ENCODE data around the gene PDSS2. TPM values are rescaled to one million over a fixed set of nuclear protein-coding genes. Genes with fewer than 3 reads are reported as not detected.

The PDSS2 gene
- total RNA-seq, 1 donor from 2014 or later, result 16.2 TPM

GRCh38 chr6:107216197-107216933 is 243.0 kb downstream of the PDSS2 start:
- Histone ChIP-seq H3K36me3 (no peaks in the 10 kb centered on the region), H3K9me3 (no peaks in the 10 kb centered on the region), H3K4me3 (no peak overlapping the region), H3K27ac (no peak overlapping the region), H3K27me3 (no peaks in the 10 kb centered on the region), H3K4me1 (no peaks in the 10 kb centered on the region)
- intact Hi-C loops (cut with DNase I), result no loop called here
- TF ChIP-seq CTCF (IDR thresholded peaks at IDR 0.05), result no peak
- DNase-seq (no peak), ATAC-seq (no peak)

DNA sequence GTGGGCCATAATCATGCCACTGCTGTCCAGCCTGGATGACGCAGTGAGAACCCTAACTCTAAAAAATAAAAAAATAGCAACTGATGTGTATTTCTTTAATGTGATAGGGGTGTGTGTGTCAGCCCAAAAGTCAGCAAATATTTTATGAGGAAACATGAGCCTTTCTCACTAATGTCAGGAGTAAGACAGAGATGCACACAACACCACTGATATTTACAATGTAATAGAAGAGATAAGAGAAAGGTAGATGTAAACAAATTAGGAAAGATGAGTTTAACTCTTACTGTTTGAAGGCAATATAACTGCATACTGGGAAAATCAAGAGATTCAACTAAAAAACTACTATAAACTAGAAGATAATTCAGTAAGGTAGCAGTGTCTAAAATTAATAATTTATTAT is 244.0 kb downstream of the PDSS2 start:
- no peak overlapping the region for H3K4me3 ChIP-seq
- no peak overlapping the region for H3K27ac ChIP-seq
- no peak for DNase-seq
- intact Hi-C loops (cut with DNase I), result no loop called here
- no peaks in the 10 kb centered on the region for H3K4me1 ChIP-seq
- no peaks in the 10 kb centered on the region for H3K9me3 ChIP-seq
- no peak for ATAC-seq
- no peaks in the 10 kb centered on the region for H3K36me3 ChIP-seq
- no peak for TF ChIP-seq CTCF (IDR thresholded peaks at IDR 0.05)
- no peaks in the 10 kb centered on the region for H3K27me3 ChIP-seq

DNA sequence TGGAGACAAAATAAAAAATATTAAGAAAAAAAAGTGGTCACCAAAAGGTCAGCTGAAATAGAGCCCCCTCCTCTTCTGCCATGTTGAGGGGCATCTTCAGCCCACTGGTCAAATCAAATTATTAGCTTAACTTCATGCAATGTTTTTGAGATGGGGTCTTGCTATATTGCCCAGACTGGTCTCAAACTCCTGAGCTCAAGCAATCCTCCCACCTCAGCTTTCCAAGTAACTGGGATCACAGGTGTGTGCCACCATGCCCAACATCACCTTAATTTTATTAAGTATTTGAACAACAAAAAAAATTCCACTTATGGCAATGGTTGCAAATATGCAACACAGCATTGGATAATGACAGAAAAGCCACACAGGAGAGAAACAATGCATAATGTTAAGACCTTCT is 244.7 kb downstream of the PDSS2 start:
- DNase-seq (no peak), ATAC-seq (no peak)
- H3K27ac ChIP-seq, result no peak overlapping the region
- no peaks in the 10 kb centered on the region for H3K27me3 ChIP-seq
- no peaks in the 10 kb centered on the region for H3K9me3 ChIP-seq
- no peaks in the 10 kb centered on the region for H3K4me1 ChIP-seq
- intact Hi-C loops (cut with DNase I), result no loop called here
- H3K36me3 ChIP-seq, result no peaks in the 10 kb centered on the region
- no peak overlapping the region for H3K4me3 ChIP-seq
- no peak for TF ChIP-seq CTCF (IDR thresholded peaks at IDR 0.05)

DNA sequence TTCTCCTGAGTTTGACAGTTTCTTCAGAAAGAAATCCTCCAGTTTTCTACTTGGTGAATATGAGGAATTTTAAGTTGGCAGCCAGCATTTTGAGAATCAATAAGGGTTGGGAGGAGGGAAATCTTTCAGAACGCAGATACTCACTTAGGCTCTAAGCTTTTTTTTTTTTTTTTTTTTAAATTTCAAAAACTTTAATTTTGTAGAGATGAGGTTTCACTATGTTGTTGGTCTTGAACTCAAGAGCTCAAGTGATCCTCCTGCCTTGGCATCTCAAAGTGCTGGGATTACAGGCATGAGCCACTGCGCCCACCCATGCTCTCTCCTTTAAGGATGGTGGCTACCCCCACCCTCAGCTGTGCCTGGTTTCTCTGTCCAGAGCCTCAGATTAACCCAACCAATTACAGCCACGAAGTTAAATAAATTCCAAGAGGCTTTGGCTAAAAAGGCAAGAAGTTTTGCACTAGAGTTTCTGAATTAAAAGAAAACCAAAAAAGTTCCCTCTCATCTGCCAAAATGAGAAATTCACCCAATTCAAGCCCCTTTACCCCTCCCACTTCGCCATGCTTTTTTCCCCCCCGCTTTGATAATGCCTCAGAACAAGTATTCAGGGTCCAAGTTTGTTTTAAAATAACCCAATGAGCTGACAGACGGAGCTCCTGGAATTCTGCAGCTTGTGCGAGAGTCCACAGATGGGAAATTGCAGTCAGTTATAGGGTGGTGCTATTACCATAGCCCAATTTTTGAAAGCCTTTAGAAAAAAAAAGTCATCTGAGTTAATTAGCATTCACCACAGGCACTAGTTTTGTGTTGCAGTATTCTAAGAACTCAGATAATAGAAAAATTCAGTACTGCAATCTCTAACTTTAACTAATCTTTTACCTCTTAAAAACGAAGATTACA is 249.7 kb downstream of the PDSS2 start:
- H3K27ac ChIP-seq, result no peak overlapping the region
- ATAC-seq (no peak), DNase-seq (no peak)
- no peak overlapping the region for H3K4me3 ChIP-seq
- intact Hi-C loops (cut with DNase I), result no loop called here
- H3K27me3 ChIP-seq, result no peaks in the 10 kb centered on the region
- H3K4me1 ChIP-seq, result no peaks in the 10 kb centered on the region
- TF ChIP-seq CTCF (IDR thresholded peaks at IDR 0.05), result no peak
- H3K36me3 ChIP-seq, result no peaks in the 10 kb centered on the region
- no peaks in the 10 kb centered on the region for H3K9me3 ChIP-seq

DNA sequence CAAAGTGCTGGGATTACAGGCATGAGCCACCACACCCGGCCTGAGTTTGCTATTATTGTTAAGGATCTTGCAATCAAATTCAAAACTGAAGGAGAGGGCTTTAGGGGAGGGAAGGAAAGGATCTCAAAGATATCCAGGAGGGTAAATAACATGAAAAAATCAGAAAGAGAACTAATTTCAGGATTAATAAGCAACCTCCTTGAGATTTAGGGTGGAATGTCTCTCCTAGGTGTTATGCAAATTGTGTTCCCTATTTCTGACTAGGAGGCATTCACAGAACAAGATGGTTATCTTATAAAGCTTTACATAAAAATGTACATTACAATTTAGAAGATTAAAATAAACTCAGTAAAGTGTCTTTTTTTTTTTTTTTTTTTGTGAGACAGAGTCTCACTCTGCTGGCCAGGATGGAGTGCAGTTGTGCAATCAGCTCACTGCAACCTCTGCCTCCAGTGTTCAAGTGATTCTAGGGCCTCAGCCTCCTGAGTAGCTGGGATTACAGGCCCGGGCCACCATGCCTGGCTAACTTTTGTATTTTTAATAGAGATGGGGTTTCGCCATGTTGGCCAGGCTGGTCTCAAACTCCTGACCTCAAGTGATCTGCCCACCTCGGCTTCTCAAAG is 252.0 kb downstream of the PDSS2 start:
- Histone ChIP-seq H3K27me3 (no peaks in the 10 kb centered on the region), H3K27ac (no peak overlapping the region), H3K9me3 (no peaks in the 10 kb centered on the region), H3K4me3 (no peak overlapping the region), H3K36me3 (no peaks in the 10 kb centered on the region), H3K4me1 (no peaks in the 10 kb centered on the region)
- no peak for ATAC-seq
- TF ChIP-seq CTCF (IDR thresholded peaks at IDR 0.05), result no peak
- no peak for DNase-seq
- intact Hi-C loops (cut with DNase I), result no loop called here
